Omental fat pad (tissue), 4 donors: Measurements from ENCODE around the gene DNAJC9. TPM values are rescaled to one million over a fixed set of nuclear protein-coding genes. Genes with fewer than 3 reads are reported as not detected.

Experiments used
- ATAC-seq: fragments of 150-250 bp; one replicate; pipeline ENCODE4 v1.9.1; 2016; ENCODE audit warnings: mild to moderate bottlenecking, moderate library complexity; ENCODE audit not compliant: low FRiP score
- DNase-seq: peaks from one replicate; pipeline ENCODE4 v3.0.0-alpha.2; 2019; ENCODE audit warnings: low spot score
- total RNA-seq, 4 donors: library from RNA; depleted of rRNA; stranded (reverse); fragments of >200 nt; gene quantifications; one replicate each; pipeline ENCODE4 v1.1.0, GENCODE V29; 2016
- TF ChIP-seq, protein P1 (sequence below), 3 donors: fragments of 450-650 bp; IDR thresholded peaks; one replicate each; pipeline ENCODE4 v1.5.1; 2016 to 2017; ENCODE audit warnings: antibody characterized with exemption in 3 of 3, mild to moderate bottlenecking in 3 of 3, moderate library complexity in 2 of 3

The DNAJC9 gene
- total RNA-seq, 4 donors from 2014 or later = 5.9 to 14.8 (median 11.6) TPM

DNA sequence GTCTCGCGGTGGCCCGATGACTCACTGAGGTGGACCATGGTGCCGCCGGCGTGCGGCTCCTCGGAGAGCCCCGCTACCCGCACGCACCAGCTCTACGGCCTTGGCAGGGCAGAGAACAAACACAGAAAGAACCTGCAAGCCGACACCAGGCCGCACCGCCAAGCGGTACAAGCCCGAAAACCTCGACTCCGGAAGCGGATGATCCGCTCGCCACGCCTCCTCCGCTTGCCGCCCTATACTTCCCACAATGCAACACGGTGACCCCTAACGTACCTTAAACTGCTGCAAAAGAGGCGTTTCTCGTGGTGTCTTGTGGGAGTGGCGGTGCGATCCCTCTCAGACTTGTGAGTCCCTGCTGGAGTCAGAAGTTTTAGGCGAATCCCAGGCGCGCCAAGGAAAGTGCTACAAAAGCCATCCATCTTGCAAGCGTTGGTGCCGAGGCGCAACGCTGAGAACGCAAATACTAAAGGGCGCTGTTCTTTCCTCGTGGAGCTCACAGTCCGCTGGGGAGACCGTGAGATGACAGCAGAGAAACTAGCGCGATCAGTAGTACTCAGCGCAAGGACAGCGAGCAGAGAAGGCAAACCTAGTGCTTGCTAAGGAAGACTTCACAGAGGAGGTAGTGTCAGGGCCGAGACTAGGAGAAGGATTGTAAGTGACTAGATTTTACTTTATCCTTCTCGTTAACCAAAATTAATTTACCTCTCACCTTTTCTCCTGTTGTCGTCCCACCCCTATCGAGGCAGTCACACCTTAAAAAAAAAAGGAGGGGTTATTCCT, 5.6 kb upstream of the DNAJC9 start, which contains the start of gene MRPS16:
Gene MRPS16, minus strand, starts transcription at position 200 of the 780 bp plus-strand sequence. Its CDS starts 162 bp downstream, at position 38.
- DNase-seq = peak; percentile 88
- TF ChIP-seq, protein P1, sequence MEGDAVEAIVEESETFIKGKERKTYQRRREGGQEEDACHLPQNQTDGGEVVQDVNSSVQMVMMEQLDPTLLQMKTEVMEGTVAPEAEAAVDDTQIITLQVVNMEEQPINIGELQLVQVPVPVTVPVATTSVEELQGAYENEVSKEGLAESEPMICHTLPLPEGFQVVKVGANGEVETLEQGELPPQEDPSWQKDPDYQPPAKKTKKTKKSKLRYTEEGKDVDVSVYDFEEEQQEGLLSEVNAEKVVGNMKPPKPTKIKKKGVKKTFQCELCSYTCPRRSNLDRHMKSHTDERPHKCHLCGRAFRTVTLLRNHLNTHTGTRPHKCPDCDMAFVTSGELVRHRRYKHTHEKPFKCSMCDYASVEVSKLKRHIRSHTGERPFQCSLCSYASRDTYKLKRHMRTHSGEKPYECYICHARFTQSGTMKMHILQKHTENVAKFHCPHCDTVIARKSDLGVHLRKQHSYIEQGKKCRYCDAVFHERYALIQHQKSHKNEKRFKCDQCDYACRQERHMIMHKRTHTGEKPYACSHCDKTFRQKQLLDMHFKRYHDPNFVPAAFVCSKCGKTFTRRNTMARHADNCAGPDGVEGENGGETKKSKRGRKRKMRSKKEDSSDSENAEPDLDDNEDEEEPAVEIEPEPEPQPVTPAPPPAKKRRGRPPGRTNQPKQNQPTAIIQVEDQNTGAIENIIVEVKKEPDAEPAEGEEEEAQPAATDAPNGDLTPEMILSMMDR (IDR thresholded peaks at IDR 0.05) = no peak
- peak; percentile 99 for ATAC-seq

DNA sequence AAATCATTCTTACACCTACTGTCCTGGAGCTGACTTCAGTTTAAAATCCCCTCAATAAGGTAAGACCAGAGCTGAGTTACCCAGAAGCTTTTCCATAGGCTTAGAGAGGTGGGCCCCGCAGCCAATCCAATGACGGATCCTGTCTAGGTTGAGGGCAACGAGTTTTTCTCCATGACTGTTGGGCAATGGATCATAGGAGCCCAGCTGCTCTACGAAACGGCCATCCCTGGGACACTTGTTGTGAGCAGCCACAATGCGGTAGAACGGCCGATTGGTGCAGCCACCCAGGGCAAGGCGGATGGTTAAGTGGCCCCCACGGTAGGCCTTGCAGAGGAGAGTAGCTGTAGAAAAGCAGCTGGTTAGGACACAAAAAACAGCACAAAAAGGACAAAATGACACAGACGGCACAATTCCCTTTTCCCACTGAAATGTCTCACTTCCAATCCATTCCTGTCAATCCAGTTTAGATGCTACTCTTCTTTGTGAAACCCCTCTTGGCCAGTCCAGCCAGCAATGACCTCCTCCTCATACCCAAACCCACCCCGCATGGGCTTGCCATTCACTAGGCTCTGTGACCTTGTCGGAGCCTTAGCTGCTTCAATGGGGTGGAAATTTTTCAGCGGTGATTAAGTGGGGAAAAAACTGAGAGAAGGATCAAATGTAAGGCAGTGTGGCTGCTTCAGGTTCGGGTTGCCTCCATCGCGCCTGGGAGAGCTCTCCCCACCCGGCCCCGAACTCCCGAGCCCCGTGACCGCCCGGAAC, 4.8 kb upstream of the DNAJC9 start:
- DNase-seq = no peak
- TF ChIP-seq, protein P1 (IDR thresholded peaks at IDR 0.05) = no peak
- peak; percentile 83 for ATAC-seq

DNA sequence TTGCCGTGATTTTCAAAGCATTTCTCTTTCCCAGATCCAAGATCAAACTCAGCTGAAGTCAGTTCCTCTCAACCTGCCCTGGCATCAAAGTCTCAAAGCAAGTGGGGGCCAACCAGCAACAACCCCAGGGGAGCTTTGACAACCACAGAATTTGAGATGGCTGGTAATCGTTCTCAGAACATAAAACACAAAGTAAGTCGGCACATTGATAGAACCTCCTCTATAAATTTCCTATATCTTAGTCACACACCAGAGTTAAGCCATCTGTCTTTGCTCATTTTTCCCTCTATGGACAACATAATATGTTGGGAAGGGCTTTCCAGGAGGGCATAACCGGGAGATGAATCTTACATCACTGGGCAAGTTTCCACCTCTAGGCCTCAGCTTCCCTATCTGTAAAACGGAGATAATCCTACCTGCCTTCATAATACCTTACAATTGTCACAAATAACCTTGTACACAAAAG, 1.2 kb upstream of the DNAJC9 start:
- ATAC-seq (no peak), DNase-seq (no peak)
- TF ChIP-seq, protein P1 (IDR thresholded peaks at IDR 0.05) = no peak

DNA sequence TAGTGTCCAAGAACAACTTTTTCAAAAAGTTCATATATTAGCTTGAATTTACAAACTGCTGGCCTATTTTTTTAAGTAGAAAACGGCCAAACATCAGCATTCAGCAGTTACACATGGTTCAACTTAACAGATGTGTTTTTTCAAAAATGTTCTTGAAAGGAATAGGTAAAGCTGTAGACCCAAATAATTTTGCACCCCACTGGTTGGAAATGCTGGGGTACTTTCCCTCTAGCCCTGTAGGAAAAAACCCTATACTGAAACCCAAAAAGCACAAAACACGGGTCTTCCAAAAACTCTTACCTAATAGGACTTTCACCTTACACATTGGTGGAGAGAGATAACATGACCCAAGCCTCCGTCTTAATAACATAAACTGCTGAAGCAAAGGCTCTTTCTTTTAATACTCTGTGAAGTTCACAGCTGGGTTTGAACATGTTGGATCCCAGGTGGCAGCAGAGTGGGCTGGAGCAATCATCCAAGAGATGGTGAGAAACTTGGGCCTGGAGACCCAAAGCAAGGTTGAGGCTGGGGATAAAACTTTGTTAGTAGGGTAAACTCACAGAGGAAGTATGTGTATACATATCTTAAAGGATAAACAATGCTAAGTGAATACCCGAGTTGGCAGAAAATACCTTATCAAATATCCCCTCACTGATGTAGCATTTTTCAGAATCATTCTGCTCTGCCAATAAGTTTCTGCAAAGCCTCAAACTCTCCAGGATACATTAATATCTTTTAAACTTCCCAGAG, 629 bp upstream of the DNAJC9 start:
- ATAC-seq (no peak), DNase-seq (no peak)
- TF ChIP-seq, protein P1 (IDR thresholded peaks at IDR 0.05) = no peak

DNA sequence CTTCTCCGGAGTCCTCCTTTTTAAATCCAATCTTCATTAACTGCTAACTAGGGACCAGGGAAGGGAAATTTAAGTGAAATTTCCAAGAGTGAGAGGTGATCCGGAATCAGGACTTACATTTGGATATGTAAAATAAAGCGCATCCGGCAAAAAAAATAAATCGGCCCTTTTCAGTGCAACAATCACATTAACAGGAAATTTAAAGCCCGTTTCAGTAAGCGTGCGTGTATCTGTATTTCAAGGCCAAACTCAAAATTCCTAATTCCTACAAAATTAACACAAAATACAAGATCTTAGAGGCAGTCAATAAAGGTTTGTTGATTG, 771 bp downstream of the DNAJC9 start:
- DNase-seq (no peak), ATAC-seq (no peak)
- TF ChIP-seq, protein P1 (IDR thresholded peaks at IDR 0.05) = no peak

DNA sequence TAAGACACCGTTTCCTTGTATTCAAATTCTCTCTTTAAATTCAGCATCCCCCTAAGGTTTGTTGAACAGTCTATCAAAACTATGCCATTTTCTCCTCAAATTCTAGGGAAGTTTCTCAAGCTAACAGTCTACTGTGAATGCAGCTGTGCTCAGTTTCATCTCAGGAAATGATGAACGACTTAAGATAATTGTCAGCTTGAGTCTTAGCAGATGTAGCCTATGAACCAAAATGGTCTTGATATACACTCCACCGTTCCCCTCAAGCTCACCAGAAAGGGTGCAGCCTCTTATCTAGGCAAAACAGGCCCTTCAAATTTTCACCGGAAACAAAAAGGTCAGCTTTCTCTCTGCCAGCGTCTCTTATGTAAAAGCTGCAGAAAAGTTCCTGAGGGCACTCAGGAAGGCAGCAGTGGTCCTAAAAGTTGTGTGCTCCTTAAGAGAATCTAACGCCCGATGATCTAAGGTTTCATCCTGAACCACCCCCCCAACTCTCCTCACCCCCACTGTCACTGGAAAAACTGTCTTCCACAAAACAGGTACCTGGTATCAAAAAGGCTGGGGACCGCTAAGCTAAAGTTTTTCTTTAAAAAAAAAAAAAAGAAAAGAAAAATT, 2.1 kb downstream of the DNAJC9 start:
- DNase-seq (no peak), ATAC-seq (no peak)
- TF ChIP-seq, protein P1 (IDR thresholded peaks at IDR 0.05) = no peak
